Neural progenitor cell (in vitro differentiated cells): ENCODE results near the gene LOXHD1.

Experiments used
- CTCF ChIP-seq: fragments of 200-600 bp; sonication (generic); IDR thresholded peaks from 2 replicates; pipeline ENCODE4 v1.5.1; 2017; ENCODE audit warnings: antibody characterized with exemption, mild to moderate bottlenecking
- EZH2 ChIP-seq: fragments of 200-600 bp; sonication (generic); IDR thresholded peaks from 2 replicates; pipeline ENCODE4 v1.6.1; 2017; ENCODE audit warnings: antibody characterized with exemption, mild to moderate bottlenecking, moderate library complexity

- no peak for TF ChIP-seq CTCF
- TF ChIP-seq EZH2: no peak
These were observed 222.0 kb downstream of the LOXHD1 start for GRCh38 chr18:46435031-46435430.
